NOMO-1 treated with DMSO at 0.1 percent for 48 hours (cell line): ENCODE data around the gene IGFL2.
A peak's percentile ranks its signal among the peaks of the same experiment; 100 is the strongest.
"Not testable (repeated sequence)": the region's sequence is repeated elsewhere in the genome, so short reads cannot be mapped to it uniquely, and the experiment has no call there.

Experiments used
- DNase-seq: peaks from one replicate; lab custom pipeline; 2025; ENCODE audit not compliant: unreplicated experiment; lab: John Stamatoyannopoulos, UW

Gene IGFL2

DNA sequence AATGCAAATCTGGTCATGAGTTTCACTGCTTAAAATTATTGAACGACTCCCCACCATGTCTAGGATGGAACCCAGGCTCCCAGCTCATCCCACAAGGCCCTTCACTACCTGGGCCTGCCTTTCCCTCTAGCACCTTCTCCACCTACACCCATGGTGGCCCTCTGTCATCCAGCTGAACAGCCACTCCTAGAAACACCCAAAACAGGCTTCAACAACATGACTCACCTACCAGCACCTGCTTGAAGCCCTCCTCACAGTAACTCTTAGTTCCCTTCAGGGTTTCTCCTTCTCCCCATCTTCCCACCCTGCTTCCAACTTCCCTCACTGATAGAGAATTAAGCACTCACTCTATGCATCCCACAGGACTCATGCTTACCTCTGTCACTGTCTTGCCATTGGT, 6.6 kb upstream of the IGFL2 start:
- no peak for DNase-seq

DNA sequence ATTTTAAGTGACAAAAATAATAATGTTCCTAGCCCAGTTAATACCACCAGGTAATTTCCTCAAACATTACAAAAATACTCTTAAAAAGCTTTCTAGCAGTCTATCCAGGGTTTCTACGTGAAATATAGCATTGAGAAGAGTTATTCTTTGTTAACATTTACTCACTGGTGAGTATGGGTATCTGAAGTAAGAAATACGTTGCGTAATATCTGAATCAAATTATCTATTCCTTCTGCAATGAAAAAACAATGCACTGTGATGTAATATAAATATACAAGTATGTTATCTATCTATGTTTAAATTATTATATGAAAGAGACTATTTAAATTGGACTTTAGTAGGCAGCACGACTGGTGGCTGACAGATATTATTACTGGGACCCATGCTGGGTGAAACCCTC, 5.7 kb upstream of the IGFL2 start:
- DNase-seq = no peak

DNA sequence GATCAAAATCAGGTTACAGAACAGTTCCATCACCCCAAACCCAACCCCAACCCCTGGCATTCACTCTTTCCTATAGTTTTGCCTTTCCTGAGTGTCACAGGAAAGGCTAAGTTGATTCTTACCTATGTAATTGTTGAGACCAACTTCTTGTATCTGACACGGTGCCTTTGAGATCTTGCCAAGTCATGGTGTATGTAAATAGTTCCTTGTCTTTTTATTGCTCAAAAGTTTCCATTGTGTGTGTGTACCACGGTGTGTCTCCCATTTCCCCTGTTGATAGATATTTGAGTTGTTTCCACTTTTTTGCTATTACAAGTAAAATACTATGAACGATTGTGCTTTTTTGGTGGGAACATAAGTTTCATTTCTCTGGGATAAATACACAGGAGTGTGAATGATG, 3.3 kb upstream of the IGFL2 start:
- peak; percentile 10 for DNase-seq

DNA sequence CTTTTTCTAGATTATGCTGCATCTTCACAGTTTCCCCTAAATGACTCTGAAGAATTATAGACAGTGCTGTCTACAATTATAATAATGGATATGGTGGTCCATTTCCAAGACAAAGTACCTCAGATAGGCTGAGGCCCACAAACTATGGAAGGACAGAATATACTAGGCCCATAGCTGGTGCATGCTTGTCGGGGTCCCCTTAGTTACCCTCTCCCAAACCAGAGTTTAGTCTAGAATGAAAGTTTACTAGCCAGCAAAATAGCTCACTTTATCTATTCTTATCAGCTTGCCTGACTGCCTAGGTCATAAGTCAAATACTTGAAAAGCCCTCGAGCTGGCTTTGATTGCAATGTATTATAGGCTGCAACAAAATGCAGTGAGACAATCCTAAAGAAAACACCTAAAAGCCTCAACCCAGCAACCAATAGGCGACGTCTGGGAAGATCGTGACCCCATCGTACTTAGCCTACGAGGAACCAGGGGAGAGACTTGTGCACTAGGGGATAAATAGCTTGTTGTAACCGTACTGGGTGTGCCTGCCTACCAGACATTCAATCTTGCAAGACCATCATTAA, 785 bp upstream of the IGFL2 start:
- no peak for DNase-seq

DNA sequence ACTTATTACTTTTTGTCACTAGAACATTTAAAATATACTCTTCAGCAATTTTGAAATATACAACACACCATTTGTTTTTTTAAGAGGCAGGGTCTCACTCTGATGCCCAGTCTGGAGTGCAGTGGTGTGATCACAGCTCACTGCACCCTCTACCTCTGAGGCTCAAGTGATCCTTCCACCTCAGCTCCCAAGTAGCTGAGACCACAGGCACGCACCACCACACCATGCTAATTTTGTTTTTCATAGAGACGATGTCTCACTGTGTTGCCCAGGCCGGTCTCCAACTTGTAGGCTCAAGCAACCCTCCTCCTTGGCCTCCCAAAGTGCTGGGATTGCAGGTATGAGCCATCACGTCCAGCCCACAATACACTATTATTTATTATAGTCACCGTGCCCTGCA, 2.6 kb downstream of the IGFL2 start:
- DNase-seq = no peak

DNA sequence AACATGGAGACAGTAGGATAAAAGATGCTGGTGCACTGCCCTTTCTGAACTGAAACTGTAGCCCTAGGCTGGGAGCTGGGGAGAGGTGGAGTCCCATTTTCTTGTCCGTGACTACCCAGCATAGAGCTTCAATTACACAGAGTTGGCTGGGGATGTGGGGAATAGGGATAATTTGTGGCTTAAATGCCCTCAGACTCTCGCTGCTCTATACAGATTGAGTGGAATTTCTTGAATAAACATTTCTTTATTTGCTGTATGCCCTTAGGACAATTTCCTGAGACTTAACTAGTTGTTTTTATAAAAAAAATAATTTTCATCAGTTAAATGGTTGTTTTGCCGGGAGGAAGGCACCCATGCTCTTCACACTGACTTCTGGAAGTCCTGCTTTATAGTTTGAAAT, 7.2 kb downstream of the IGFL2 start:
- DNase-seq = no peak

DNA sequence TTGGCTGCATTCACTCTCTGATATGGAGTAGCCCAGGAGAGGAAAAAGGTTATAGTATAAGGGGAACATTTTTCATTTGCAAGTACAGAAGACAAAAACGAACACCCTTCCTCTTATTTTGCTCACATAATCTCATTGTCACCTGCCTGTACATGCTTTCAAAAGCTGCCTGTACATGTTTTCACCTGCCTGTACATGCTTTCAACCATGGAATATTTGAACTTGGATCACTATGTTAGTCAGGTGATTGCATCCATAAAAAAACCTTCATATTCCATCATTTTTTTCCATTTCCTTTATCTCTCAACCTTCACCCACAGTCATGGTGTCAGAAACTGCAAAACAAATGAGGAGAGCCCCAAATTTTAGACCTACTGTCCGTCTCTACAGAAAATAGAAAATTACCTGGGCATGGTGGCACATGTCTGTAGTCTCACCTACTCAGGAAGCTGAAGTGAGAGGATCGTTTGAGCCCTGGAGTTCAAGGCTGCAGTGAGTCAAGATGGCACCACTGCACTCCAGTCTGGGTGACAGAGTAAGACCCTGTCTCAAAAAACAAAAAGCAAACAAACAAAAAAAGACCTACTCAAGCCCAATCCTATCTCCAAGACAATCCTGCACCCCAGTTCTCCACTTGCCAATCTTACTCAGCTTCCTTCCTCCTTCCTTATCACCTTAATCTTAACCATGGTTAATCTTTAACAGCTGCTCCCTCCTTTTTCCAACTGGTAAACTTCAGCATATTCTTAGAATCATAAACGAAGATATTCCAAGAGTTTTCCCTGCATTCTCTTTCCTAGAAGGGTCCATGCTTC, 11.6 kb downstream of the IGFL2 start:
- no peak for DNase-seq

DNA sequence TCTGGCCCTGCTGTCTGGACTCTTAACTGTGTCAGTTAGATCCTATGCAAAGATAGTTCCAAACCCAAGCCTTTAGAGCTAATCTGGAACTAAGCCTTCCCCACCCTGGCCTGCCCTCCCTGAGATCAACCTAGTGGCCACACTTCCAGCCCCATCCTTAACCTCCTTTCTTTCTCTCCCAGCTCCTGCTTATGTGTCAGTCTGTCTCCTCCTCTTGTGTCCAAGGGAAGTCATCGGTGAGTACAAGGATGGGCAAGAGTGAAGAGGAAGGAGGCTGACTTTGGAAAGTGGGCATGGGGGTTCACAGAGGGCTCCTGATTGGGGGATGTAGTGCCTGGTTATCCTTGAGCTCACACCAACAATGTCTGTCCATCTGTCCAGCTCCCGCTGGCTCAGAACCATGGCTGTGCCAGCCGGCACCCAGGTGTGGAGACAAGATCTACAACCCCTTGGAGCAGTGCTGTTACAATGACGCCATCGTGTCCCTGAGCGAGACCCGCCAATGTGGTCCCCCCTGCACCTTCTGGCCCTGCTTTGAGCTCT, 12.3 kb downstream of the IGFL2 start:
- no peak for DNase-seq

DNA sequence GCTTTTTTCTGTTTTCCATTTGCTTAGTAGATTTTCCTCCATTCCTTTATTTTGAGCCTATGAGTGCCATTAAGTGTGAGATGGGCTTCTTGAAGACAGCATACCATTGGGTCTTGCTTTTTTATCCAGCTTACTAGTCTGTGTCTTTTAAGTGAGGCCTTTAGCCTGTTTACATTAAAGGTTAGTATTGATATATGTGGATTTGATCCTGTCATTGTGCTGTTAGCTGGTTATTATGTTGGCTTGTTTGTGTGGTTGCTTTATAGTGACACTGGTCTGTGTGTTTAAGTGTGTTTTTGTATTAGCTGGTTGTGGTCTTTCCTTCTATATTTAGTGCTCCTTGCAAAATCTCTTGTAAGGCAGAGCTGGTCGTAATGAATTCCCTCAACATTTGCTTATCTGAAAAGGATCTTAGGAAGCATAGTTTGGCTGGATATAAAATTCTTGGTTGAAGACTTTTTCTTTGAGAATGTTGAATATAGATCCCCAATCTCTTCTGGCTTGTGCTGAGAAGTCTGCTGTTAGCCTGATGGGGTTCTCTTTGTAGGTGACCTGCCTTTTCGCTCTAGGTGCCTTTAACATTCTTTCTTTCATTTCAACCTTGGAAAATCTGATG, 13.7 kb downstream of the IGFL2 start:
- not testable (repeated sequence) for DNase-seq

DNA sequence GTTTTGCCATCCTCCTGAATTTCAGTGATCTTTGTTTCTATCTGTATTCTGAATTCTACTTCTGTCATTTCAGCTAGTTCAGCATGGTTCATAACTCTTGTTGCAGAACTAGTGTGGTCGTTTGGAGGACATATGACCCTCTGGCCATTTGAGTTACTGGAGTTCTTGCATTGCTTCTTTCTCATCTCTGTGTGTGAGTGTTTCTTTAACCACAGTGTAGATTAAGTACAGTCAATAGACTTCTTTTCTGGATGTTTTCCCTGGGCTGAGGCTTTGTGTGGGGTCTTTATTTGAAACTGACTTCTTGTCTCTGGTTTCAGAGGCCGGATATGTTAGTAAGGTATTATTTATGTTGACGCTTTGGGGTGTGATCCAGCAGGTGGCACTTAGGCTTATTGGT, 14.7 kb downstream of the IGFL2 start:
- DNase-seq = no peak

DNA sequence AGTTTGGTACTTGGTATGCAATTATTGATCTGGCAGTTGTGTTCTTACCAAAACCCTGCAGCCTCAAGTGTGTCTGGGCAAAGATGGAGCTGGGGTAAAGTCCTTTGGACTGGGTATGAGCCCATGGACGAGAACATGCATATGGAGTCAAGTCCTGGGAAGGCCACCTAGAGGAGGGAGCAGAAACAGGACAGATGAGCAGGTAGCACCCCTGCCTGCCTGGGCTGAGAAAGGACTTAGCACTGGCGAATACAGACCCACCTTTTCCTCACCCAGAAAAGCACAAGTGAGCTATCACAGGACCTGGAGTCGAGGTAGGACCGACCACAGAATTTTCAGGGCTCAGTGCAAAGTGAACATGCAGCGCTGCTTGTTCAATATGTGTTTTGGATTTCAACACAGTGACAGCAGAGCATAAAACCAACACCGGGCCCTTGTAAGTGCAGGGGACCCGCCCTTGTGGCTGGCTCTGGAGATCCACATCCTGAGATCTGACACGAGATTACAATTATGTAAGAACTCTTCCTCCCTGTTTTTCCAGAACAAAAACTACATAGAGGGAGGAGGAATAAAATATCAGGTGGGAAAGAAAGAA, 25.9 kb downstream of the IGFL2 start:
- DNase-seq = peak; percentile 13

DNA sequence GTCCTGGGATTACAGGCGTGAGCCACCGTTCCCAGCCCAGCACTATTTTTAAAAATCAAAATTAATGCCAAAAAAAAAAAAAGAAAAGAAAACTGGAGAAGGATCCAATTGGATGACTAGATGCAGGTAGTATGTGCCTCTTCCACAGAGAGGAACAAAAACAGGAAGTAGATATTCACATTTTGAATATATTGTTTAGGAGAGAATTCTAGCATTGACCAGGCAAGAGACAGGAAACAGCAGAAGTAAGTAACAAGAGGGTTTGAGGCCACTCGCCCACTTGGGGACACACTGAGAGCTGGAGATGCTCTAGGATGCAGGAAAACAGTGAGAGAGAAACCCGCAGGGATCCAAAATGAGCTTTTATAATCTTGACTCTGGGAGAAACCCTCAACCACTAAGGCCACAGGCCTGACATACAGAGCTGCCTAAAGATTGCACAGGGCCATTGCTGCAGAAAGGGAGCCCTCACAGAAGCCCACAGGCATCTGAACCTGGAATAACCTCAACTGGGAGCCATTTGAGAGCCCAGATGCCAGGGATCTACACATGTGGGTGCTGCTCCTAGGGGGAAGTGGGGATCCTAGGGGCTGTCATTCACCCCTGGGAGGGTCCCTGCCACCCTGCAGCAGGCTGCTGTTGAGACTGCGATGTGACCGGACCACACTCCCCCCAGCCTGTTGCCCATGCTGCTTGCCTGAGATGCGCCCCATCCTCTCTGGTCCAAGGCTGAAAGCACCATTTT, 28.2 kb downstream of the IGFL2 start:
- DNase-seq = peak; percentile 42

DNA sequence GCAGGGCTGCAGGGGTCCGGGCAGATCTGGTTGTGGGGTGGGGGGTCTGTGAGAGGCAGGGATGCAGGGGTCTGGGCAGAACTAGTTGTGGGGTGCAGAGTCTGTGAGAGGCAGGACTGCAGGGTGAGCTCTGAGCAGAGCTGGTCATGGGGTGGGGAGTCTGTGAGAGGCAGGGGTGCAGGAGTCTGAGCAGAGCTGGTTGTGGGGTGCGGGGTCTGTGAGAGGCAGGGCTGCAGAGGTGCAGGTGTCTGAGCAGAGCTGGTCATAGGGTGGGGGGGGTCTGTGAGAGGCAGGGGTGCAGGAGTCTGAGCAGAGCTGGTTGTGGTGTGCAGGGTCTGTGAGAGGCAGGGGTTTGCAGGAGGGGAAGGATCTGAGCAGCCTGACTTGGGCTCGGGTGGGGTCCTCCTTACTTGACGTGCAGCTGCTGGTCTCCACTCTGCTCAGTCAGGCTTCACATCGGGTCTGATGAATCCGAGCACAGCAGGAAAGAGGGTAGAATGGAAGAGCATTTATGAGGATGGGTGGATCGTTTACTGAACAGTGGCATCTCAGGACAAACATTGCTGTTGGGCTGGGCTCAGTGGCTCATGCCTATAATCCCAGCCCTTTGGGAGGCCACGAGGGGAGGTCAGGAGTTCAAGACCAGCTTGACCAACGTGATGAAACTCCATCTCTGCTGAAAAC, 31.2 kb downstream of the IGFL2 start:
- DNase-seq = no peak

DNA sequence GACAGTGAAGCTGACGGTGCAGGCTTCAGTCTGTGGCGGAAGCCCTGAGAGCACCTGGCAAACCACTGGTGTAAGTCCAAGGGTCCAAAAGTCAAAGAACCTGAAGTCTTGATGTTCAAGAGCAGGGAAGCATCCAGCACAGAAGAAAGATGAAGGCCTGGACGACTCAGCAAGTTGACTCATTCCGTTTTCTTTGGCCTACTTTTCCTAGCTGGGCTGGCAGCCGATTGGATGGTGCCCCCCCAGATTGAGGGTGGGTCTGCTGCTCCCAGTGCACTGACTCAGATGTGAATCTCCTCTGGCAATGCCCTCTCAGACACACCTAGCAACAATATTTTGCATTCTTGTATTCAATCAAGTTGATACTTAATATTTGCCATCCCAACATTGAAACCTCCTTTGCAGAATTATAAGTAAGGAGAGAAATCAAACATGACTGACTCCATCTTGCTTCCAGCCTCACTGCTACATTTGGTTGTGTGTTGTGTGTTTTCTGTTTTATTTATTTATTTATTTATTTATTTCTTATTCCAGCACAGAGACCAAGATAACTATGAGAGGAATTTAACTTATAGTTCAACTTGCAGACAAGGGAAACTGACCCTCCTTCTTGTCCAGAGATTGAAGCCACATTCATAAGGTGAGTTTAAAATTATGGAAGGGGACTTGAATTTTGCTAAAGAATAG, 32.8 kb downstream of the IGFL2 start:
- DNase-seq = no peak

DNA sequence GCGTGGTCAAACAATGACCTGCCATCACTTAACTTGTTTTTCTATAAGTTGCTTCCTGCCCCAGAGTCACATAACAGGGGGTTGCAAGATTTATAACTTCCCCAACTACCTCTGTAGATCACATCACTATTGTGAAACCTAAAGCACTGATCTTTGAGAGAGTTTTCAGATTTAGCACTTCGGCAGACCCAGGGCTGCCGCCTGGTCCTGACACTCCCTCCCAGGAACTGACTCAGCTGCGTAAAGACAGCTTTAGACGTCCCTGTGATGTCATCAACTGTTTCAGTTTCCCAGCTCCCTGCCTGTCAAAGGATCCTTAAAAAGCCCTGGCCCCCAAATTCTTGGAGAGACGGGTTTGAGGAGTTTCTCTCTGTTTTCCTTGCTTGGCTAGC, 33.3 kb downstream of the IGFL2 start:
- DNase-seq = peak; percentile 92

DNA sequence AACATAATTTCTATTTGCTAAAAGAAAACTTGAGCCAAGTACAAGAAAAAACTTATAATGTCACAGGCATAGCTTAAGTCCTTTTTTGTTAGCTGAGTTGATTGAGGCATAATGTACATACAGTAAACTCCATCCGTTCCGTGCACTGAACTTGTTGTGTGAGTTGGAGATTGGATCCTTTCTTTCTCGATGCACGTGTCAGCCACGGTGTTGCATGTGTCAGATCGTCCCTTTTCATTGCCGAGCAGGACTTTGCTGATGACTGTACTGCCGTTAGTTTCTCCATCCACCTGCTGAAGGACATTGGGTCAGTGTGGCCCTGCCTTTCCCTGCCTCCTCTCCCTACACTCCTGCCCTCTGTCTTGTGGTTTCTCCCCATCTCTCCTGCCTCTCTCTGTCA, 34.4 kb downstream of the IGFL2 start:
- no peak for DNase-seq

DNA sequence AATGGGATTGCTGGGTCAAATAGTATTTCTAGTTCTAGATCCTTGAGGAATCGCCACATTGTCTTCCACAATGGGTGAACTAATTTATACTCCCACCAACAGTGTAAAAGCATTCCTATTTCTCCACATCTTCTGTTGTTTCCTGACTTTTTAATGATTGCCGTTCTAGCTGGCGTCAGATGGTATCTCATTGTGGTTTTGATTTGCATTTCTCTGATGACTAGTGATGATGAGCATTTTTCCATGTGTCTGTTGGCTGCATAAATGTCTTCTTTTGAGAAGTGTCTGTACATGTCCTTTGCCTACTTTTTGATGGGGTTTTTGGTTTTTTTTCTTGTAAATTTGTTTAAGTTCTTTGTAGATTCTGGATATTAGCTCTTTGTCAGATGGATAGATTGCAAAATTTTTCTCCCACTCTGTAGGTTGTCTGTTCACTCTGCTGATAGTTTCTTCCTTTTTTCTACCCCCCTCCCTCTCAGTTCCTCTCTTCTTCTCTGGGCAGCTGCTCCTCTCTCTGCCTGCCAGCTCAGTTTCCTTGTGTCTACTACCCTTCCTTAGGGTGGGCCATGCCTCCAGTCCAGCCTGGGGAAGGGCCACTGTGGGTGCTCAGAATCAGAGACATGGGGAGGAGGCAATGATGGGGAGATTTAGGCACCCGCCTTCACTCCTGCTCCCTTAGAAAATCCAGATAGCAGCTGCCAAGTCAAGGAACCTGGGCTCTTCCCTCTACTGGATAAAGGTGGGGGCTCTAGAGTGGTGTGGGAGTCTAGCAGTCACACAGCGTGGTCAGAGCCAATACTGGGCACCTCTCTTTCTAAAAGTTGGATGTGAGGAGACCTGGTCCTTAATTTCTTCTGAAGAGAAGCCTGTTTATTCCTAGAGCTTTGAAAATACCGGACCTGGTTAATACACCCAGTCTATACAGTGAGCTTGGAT, 37.0 kb downstream of the IGFL2 start:
- DNase-seq = peak; percentile 67

DNA sequence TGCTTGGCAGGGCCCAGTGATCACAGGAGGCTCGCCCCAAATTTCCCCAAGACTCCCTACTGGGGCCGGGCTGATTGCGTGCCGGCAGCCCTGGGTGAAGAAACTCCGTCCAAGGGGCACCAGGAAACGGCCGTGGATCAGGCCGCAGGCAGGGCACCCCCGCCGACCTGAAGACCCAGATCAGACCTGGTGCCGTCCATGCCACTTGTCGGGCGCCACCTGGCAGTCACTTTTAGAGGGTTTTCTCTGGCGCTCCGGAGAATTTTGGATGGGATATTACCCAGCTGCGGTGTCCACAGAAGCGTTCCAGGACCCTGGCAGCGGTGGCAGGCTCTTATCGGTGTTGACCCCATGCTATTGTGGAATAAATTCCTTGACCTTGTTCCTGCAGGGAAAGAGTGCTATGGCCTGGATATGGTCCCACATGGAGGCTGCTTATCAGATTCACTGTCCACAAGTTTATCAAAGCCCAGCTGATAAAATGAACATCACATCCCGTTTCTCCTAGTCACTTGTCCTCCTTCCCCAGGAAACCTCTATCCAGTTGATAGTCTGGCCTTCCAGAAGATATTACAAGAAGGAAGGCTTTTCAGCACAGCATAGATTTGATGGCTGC, 38.2 kb downstream of the IGFL2 start:
- DNase-seq = no peak
